HEK293 (cell line): Measurements from ENCODE around the gene WDFY2.

Experiments
- MEIS1 ChIP-seq: sonication (generic); formaldehyde crosslinking; IDR thresholded peaks from 2 replicates; pipeline ENCODE4 v1.8.1; 2022; ENCODE audit warnings: missing genetic modification reagents, mild to moderate bottlenecking, borderline replicate concordance
- YY1 ChIP-seq: fragments of 450-650 bp; formaldehyde crosslinking; IDR thresholded peaks from 2 replicates; pipeline ENCODE4 v1.5.1; 2018; ENCODE audit warnings: missing biosample characterization, missing genetic modification characterization
- ZNF155 ChIP-seq: fragments of 450-650 bp; formaldehyde crosslinking; IDR thresholded peaks from 2 replicates; pipeline ENCODE4 v1.5.1; 2016; ENCODE audit warnings: missing biosample characterization, missing genetic modification characterization
- ZNF248 ChIP-seq: fragments of 450-650 bp; formaldehyde crosslinking; IDR thresholded peaks from 2 replicates; pipeline ENCODE4 v1.5.1; 2017; ENCODE audit warnings: missing biosample characterization, missing genetic modification characterization
- ZNF843 ChIP-seq: fragments of 450-650 bp; formaldehyde crosslinking; IDR thresholded peaks from 2 replicates; pipeline ENCODE4 v1.5.1; 2016; ENCODE audit warnings: missing biosample characterization, missing genetic modification characterization
- TF ChIP-seq, protein P1 (sequence below): fragments of 450-650 bp; formaldehyde crosslinking; IDR thresholded peaks from 2 replicates; pipeline ENCODE4 v1.5.1; 2016; ENCODE audit warnings: missing biosample characterization, missing genetic modification characterization
- TF ChIP-seq, protein P2 (sequence below): fragments of 450-650 bp; formaldehyde crosslinking; IDR thresholded peaks from 2 replicates; pipeline ENCODE4 v1.5.1; 2016; ENCODE audit warnings: missing biosample characterization, missing genetic modification characterization, borderline replicate concordance

DNA sequence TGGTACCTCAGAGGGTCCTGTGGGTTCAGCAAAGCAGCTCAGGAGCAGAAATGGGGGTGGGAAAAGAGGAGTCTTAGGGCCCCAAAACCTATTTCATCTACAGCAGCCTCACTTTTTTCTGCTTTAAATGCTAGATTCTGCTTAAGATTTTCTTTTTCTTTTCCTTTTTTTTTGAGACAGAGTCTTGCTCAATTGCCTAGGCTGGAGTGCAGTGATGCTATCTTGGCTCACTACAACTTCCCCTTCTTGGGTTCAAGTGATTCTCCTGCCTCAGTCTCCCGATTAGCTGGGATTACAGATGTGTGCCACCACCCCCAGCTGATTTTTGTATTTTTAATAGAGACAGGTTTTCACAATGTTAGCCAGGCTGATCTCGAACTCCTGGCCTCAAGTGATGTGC is 30.7 kb upstream of the WDFY2 start:
- TF ChIP-seq YY1 (tag by site-specific recombination) (no peak), ZNF248 (no peak), ZNF155 (tag by site-specific recombination) (no peak), ZNF843 (tag by site-specific recombination) (no peak), MEIS1 (CRISPR knock-in tag) (no peak)
- TF ChIP-seq, protein P1, sequence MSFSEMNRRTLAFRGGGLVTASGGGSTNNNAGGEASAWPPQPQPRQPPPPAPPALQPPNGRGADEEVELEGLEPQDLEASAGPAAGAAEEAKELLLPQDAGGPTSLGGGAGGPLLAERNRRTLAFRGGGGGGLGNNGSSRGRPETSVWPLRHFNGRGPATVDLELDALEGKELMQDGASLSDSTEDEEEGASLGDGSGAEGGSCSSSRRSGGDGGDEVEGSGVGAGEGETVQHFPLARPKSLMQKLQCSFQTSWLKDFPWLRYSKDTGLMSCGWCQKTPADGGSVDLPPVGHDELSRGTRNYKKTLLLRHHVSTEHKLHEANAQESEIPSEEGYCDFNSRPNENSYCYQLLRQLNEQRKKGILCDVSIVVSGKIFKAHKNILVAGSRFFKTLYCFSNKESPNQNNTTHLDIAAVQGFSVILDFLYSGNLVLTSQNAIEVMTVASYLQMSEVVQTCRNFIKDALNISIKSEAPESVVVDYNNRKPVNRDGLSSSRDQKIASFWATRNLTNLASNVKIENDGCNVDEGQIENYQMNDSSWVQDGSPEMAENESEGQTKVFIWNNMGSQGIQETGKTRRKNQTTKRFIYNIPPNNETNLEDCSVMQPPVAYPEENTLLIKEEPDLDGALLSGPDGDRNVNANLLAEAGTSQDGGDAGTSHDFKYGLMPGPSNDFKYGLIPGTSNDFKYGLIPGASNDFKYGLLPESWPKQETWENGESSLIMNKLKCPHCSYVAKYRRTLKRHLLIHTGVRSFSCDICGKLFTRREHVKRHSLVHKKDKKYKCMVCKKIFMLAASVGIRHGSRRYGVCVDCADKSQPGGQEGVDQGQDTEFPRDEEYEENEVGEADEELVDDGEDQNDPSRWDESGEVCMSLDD (tag by site-specific recombination): no peak
- TF ChIP-seq, protein P2, sequence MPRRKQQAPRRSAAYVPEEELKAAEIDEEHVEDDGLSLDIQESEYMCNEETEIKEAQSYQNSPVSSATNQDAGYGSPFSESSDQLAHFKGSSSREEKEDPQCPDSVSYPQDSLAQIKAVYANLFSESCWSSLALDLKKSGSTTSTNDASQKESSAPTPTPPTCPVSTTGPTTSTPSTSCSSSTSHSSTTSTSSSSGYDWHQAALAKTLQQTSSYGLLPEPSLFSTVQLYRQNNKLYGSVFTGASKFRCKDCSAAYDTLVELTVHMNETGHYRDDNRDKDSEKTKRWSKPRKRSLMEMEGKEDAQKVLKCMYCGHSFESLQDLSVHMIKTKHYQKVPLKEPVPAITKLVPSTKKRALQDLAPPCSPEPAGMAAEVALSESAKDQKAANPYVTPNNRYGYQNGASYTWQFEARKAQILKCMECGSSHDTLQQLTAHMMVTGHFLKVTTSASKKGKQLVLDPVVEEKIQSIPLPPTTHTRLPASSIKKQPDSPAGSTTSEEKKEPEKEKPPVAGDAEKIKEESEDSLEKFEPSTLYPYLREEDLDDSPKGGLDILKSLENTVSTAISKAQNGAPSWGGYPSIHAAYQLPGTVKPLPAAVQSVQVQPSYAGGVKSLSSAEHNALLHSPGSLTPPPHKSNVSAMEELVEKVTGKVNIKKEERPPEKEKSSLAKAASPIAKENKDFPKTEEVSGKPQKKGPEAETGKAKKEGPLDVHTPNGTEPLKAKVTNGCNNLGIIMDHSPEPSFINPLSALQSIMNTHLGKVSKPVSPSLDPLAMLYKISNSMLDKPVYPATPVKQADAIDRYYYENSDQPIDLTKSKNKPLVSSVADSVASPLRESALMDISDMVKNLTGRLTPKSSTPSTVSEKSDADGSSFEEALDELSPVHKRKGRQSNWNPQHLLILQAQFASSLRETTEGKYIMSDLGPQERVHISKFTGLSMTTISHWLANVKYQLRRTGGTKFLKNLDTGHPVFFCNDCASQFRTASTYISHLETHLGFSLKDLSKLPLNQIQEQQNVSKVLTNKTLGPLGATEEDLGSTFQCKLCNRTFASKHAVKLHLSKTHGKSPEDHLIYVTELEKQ: no peak
